T-helper 1 cell (primary cell): ENCODE measurements around the gene C11orf52.

ENCODE experiments used
- DNase-seq, 5 donors: peaks; one replicate each; pipeline ENCODE4 v3.0.0-alpha.2; 2012 to 2020

The C11orf52 gene

DNA sequence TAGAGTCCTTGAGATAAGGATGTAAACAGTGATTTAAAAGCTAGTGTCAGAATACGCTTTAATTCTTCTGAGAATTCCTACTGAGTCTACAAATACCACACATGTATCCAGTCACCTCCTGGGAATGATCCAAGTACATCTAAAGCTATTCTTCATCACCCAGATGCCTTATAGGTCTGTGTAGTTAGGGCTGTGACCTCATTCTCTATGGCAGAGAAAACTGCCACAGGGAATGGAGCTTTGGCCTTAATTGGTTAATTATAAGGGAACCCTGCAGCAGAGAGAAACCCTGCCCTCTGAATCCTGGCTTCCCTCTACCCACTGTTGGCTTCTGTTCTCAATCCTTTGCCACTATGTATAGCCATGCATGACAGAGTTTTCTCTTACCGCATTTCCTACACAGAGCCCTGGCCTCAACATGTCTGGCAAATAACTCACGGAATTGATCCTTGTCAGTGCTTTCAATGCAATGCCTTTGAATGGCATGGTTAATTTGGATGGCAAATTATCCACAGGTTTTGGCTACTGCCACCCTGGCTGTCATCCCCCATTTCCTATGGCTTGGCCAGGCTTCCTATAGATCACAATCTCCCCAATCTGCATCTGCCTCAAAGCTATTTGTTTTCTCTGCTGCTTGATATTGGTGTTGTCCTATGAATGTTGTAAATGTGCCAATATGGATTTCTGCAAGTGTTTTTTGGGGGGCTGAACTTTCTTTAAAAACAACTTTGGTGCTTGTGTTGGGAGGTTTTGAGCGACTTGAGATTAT, 21.3 kb downstream of the C11orf52 start:
- DNase-seq, result no peak

DNA sequence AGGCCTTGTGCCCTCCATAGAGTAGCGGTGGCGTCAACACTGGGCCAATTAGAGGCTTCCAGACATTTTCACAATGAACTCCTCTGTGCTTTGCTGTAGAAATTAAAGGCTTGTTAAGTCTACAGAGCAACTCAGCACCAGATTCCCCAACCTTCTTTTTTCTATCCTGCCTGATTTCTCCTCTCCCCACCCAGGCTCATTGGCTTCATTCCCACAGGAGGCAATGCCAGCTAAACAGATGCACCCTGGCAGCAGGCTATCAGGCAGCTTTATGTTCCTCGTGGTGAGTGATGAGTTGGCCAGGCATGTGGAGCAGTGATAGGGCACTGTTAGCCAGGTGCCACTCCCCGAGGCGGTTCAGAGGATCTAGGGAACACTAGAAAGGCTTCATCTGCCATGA, 23.2 kb downstream of the C11orf52 start:
- no peak for DNase-seq

DNA sequence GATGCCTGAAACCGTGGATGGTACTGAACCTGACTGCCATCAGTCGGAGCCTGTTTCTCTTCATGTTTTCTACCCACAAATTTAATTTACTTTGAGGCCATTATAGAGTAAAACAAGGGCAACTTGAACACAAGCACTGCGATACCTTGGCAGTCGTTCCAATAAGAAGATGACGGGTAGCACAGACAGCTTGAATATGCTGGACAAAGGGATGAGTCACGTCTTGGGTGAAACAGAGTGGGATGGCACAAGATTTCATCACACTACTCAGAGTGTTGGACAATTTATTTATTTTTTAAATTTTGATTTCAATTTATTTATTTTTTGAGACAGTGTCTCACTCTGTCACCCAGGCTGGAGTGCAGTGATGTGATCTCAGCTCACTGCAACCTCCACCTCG, 24.1 kb downstream of the C11orf52 start:
- DNase-seq, result no peak

DNA sequence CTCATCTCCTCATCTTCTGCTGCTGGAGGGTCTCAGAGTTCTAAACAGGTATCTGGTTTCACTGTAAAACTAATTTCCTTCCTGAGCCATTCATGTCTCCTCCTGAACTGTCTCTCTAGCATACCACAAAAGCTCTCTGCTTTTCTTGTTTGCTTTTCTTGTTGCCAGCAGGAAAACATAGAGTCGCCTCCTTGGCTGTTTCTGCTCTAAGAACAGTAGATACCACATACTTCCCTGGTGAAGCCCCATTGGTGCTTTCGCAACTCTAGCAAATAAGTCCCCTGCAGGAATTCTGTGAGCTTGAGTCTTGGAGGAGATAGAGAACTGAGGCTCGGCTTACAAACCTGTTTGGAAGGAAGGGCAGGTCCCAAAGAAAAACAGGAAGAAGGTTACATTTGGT, 25.4 kb downstream of the C11orf52 start:
- DNase-seq, result no peak

DNA sequence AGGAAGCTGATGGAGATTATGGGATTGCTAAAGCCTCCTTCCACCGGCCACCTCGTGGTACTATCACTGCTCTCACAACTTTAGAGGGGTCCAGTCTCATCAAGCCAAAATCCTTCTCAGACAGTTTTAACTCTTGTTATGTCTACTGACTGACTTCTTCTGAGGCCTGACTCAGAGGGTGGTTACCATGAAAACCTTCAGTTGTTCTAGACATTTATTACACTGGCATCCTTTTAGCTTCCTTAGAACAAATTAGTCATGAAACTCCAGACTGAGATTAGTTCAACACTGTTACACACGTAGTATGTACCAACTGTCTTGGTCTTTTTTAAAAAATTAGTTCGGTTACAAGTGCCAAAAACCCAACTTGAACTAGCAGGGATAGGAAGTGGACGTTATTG, 25.9 kb downstream of the C11orf52 start:
- DNase-seq, result peak in 1 of 5 donors; percentile 23

DNA sequence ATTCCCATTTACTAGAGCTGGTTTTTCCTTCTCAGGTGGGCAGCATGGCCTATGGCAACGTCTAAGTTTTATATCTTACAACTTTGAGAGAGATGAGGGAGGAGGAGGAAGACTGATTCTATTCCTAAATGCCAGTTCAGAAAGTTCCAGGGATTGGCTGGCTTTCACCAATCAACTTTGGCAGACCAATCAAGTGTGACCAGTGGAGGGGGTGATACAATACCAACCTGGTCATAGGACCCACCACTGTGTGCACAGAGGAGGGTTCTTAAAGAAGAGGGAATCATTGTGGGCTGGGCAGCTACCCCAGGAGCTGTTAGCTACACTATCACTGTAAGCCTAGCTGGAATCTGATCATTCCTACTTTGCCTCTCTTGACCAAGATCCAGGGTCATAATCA, 26.5 kb downstream of the C11orf52 start:
- no peak for DNase-seq

DNA sequence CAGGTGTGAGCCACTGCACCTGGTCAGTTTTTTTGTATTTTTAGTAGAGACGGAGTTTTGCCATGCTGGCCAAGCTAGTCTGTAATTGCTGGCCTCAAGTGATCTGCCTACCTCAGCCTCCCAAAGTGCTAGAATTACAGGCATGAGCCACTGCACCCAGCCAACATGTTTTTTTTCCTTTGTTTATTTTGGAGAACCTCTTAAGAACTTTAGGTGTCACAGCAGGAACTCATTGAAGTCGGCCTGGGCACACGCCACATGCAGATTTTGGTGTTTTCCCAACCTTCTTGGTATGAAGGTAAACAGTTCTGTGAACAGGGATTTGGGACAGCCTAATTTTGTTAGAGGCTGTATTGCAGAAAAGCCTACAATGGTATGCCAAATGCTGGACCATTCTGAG, 27.8 kb downstream of the C11orf52 start:
- no peak for DNase-seq

DNA sequence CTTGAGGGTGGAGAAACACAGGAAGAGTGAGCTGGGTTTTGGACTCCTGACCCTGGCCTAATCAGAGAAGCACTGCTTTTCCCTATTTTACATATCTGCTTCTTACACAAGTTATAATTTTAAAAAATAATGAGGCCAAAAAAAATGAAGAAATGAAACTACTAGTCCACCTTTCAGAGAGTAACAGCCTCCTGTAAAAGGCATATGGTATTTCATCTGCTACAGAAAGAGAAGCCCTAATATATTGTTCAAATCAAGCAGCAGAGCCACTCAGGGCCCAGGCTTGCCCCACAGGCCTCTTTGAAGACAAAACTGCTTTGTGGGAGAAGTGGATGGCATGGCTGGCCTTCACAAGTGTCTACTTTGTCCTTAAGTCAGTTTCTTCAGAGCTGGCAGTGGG, 28.4 kb downstream of the C11orf52 start:
- DNase-seq, result no peak

DNA sequence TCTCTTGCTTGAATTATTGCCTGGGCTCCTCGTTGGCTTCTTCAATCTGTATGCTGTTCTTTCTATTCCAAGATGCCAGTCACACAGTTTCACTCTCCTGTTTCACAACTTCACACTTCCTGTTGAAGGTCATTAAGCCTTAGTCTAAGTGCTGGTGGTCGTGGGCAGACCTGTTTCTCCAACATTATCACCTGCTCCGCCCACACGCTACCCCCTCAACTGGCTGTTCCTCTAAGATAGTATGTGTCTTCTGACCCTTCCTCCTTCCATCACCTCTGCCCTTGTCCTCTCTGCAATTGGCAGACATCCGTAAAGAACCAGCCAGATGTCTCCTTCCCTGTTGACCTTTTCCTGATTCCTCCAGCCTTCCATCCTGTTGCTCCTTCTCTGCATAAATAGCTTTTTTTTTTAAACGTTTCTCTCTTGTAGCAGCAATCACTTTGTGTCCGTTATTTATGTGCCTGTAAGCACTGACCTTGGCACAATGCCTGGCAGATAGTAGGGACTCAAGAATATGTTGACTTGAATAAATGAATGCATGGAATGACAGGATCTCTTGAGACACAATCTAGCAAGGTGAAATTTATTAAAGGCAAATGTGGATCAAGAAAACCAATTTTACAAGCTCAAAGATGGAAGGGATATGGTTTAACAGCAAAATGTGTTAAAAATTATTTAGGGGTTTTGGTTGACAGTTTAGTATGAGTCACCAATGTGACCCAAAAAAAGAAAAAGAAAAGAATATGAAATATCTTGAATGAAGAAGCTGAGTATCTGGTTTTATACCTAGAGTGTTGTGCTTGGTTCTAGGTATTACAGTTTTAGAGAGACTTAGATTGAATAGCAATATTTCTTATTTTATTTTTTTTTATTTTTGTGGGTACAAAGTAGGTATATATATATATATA, 31.1 kb downstream of the C11orf52 start:
- DNase-seq, result no peak

DNA sequence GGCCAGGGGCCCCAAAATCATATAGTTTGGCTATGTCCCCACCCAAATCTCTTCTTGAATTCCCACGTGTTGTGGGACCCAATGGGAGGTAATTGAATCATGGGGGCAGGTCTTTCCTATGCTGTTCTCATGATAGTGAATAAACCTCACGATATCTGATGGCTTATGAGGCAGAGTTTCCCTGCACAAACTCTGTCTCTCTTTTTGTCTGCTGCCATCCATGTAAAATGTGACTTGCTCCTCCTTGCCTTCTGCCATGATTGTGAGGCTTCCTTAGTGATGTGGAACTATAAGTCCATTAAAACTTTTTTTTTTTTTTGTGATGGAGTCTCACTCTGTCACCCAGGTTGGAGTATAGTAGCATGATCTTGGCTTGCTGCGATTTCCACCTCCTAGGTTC, 32.9 kb downstream of the C11orf52 start:
- no peak for DNase-seq

DNA sequence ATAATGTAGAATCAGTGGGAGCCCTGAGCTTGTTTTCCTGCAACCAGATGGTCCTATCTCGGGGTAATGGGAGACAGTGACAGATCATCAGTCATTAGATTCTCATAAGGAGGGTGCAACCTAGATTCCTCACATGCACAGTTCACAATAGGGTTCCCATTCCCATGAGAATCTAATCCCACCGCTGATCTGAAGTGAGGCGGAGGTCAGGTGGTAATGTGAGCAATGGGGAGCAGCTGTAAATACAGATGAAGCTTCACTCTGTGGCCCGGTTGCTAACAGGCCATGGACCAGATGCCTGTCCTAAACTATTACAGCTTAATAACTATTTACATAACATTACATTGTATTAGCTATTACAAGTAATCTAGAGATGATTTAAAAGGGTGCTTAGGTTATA, 35.4 kb downstream of the C11orf52 start:
- no peak for DNase-seq

DNA sequence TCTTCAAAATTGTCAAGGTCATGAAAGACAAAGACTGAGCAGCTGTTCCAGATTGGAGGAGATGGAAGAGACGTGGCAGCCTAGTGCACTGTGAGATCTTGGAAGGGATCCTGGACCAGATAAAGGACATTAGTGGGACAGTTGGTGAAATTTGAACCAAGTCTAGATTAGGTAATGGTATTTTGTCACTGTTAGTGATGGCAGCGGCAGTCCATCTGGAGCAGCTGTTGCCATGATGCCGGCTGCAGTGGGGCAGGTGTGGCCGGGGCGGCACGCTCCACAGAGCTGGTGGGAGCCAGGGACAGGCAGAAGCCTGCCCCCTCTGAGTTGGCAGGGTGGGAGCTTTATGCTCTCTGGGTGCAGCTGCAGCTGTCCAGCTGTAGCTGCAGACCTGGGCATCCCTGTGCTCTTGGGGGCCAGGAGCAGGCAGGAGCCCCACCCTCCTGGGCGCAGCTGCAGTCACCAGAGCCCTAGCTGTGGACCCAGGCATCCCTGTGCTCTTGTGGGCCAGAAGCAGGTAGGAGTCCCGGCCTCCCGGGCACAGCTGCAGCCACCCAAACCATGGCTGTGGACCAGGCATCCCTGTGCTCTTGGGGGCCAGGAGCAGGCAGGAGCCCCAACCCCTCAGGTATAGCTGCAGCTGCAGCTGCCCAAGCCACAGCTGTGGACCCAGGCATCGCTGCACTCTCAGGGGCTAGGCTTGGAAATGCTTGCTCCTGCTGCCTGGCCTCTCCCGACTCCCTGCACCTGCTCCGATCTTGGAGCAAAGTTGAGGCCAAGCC, 39.1 kb downstream of the C11orf52 start:
- DNase-seq, result no peak

DNA sequence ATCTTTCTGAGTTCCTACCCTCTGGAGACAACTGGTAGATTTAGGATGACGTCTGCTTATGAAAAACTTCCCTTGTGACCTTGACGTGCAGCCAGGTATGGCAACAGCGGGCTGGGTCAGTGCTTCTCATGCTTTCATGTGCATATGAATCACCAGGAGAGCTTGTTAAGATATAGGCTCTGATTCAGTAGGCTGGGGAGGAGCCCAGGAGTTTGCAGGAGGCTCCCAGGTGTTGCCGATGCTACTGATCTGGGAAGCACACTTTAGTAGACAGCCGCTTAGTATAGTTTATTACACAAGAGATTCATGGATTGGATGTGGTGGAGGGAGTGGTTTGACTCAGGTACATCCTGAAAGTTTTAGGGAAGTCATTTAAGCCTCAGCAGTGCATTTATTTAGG, 42.2 kb downstream of the C11orf52 start:
- no peak for DNase-seq

DNA sequence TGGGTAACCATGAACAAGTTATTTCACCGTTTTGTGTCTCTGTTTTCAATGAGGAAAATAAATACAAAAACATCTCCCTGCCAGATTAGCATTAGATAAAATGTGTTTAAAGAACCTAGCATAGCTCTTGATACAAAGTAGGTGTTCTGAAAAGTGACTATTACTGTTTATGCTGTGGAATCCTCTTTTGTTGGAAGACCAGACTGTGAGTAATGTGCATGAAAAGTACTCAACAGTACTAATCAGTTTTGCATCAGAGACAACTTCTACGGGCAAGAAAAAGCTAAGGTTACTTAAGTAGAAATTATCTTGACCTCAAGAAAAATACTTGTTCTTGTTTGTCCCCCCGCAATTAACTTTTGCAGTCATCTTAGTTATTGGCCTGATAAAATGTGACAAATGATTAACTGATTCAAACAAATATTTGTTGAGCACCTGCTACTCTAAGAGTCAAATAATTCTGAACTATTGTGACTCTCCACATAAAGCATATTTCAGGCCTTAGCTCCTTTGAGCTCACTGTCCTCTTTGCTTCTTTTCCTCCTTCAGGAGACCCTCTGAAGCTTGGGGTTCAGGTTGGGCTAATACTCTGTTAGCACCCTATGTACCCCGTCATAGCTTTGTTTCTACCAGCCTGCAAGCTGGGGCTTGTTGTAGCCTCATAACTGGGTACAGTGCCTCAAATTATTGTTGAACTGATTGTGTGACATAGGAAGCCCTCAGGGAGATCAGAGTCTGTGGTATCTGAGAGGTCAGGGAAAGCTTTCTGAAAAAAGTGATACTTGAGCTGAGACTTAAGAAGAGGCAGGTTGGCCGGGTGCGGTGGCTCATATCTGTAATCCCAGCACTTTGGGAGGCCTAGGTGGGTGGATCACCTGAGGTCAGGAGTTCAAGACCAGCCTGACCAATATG, 42.9 kb downstream of the C11orf52 start:
- no peak for DNase-seq

DNA sequence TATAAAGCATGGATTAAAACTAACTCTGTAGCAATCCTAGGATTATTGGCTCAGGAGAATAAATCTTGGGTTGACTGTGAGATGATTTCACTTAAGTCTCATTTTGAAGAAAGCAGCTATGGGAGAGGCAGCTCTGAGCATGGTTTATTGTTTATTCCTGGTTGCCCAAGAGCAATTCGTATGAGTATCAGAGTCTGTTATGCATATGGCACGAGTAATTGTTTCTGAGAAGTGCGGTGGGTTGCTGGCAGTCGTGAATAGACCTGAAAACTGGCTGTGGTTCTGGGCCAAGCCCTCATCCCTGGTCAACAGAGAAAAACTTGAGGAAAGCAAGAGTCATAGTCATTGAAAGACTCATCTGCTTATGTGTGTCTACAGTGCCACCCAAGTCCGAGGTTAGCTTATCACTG, 45.2 kb downstream of the C11orf52 start:
- DNase-seq, result no peak

DNA sequence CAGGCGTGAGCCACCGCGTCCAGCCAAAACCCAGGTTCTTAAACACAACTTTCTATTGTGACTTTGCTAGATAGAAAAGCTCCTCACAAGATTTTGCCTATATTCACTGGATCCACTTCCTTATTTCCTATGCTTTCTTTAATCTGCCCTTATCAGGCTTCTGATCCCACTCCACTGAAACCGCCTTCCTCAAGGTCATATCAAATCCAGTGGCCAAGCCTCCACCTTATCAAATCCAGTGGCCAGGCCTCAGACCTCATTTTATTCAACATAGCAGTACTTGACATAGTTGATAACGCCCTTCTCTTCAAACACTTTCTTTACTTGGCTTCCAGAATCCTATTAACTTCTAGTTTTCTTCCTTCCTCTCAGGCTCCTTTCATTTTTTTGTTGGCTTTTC, 48.0 kb downstream of the C11orf52 start:
- no peak for DNase-seq

DNA sequence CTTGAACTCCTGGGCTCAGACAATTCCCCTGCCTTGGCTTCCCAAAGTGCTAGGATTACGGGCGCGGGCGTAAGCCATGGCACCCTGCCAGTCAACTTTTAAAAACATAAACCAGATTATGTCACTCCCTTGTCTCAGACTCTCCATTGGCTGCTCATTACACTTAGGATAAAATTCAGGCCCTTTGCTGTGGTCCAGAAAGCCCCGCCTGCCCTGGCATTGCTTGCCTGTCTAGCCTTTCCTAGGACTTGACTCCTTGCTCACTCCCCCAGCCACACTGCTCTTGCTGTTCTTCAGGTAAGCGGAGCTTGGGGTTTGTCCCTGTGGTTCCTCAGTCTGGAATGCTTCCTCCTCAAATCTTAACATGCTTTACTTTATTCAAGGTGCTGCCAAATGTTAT, 48.9 kb downstream of the C11orf52 start:
- DNase-seq, result no peak

DNA sequence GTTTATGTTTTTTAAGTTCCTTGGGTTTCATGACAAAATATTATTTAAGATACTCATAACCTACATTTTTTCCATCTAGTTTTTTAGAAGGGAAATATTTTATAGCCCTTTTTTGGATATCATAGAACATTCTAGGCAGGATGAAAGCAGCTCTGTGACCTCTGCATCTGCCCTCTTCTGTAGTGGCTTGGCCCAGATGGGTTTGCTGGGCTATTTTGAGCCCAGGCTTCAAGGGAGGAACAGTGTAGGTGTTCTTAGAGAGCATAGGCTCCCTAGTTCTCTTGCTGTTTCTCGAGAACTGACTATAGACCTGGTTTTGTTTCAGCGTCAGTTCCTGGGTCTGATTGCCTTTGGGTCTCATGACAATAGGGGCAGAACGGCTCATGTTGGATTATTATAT, 50.6 kb downstream of the C11orf52 start:
- DNase-seq, result no peak

DNA sequence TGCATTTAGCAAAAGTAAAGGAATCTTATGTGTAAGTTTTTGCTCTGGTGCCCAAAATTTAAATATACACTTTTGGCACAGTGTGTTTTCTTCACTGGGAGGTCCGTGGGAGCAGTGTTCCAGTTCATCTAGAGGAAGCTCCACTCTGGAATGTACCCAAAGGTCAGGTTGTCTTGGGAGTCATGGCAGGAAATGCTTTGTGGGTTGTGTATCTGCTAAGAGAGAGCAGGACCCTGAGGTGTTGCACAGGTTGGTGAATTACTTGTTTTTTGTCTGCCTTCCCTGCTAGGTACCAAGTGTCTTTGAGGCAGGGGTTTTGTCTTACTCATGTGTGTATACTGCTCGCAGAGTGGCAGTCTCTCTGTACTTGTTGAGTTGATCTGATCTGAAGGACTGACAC, 55.7 kb downstream of the C11orf52 start:
- DNase-seq, result no peak

DNA sequence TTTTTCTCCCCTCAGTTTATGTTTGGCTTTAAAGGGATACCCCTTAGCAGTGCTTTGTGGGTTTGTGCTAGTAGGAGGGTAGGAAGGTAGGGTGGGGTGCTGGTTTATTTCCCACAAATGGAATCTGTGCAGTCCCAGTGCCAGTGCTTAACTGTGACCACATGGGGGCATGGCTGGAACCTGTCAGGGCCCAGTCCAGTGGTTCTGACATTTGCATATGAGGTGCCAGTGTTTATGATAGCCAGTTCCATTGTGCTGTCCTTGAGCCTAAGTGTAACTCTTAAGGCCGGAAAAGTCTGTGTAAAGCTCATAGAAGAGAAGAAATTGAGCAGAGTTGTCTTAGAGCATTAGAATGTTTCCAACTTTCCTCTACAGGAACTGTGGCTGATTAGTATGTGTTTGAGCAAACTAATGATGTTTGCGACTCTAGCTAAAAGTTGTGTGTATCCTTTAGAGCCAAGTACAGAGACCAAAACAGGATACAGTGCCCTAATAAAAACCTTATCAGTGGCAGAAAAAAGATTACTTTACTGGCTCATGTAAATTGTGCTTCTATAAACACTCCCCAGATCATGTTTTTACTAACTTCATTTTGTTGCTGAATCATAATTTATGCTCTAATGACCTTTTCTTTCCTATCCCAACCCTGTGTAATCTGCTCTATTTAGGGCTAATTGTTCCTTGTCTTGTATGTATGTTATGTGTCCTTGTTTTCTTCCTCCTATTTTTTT, 56.5 kb downstream of the C11orf52 start:
- DNase-seq, result no peak

DNA sequence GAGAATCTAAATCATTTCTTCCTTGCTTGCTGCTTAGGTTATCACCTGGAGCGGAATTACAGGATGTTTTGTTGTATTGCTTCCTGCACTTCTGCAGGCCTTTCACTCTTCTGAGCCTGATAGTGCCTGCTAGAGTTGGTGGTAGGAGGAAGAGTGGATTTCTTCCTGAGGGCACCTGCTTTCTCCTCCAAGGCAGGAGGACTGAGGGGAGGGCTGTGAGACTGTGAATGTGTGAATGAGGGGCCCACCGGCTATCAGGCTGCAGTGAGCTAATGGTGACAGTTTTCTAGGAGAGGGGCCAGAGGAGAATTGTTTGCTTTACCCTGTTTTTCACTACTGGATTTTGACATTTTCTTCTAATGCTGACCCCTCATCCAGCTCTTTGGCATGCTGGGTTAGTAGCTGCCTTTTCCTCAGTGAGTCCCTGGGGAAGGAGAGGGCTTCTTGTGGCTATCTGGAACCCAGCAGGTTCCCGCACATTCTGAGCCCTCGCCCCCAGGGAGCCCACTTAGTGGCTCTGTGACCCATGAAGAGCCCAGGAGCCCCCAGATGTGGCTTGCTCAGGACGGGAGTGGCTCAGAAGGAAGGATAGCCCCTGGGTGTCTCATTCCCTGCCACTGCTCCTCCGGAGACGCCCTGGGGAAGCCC, 57.5 kb downstream of the C11orf52 start:
- DNase-seq, result no peak
